ENCODE data around the gene ARHGEF26. TPM values are rescaled to one million over a fixed set of nuclear protein-coding genes. Genes with fewer than 3 reads are reported as not detected.

ARHGEF26 gene
- total and polyA plus RNA-seq, 2 experiments from 2014 or later = 9.4 to 16.9 TPM

GRCh38 chr3:154280161-154280560 is 159.0 kb downstream of the ARHGEF26 start (continued):
- TF ChIP-seq ZNF462 (CRISPR knock-in tag; IDR thresholded peaks at IDR 0.05) (no peak), EZH2 (IDR thresholded peaks at IDR 0.05; ENCODE audit: low read depth, unreplicated experiment) (no peak), REST (IDR thresholded peaks at IDR 0.05; ENCODE audit: unreplicated experiment) (no peak), CTCF (conservative IDR thresholded peaks at IDR 0.05; ENCODE audit: low read depth in 2 of 2) (no peak), POLR2AphosphoS5 (IDR thresholded peaks at IDR 0.05; ENCODE audit: low read depth) (no peak), NANOG (IDR thresholded peaks at IDR 0.05; ENCODE audit: borderline replicate concordance) (no peak)

Measured in GM23338 (cell line).